Measurements from ENCODE around the gene COLEC11.

COLEC11 gene

GRCh38 chr2:3601561-3602271, 6.8 kb downstream of the COLEC11 start:
- Histone ChIP-seq H3K4me3 (replicated peaks; ENCODE audit: low read depth, low read length) (no peak overlapping the region), H3K36me3 (ENCODE audit: control insufficient read depth, insufficient read depth, low read length) (no peaks in the 10 kb centered on the region), H3K27me3 (replicated peaks; ENCODE audit: control insufficient read depth, insufficient read depth, low read length) (no peaks in the 10 kb centered on the region)
- TF ChIP-seq CTCF (IDR thresholded peaks at IDR 0.05; ENCODE audit: insufficient read depth, low read length, poor library complexity, severe bottlenecking): no peak
- DNase-seq (ENCODE audit: extremely low read depth, insufficient read length): no peak

GRCh38 chr2:3602553-3603339, 7.8 kb downstream of the COLEC11 start:
- no peak for TF ChIP-seq CTCF (IDR thresholded peaks at IDR 0.05; ENCODE audit: insufficient read depth, low read length, poor library complexity, severe bottlenecking)
- Histone ChIP-seq H3K4me3 (replicated peaks; ENCODE audit: low read depth, low read length) (no peak overlapping the region), H3K36me3 (ENCODE audit: control insufficient read depth, insufficient read depth, low read length) (no peaks in the 10 kb centered on the region), H3K27me3 (replicated peaks; ENCODE audit: control insufficient read depth, insufficient read depth, low read length) (no peaks in the 10 kb centered on the region)
- no peak for DNase-seq (ENCODE audit: extremely low read depth, insufficient read length)

- no peak overlapping the region for H3K4me3 ChIP-seq (replicated peaks; ENCODE audit: low read depth, low read length)
- no peak for TF ChIP-seq CTCF (IDR thresholded peaks at IDR 0.05; ENCODE audit: insufficient read depth, low read length, poor library complexity, severe bottlenecking)
- DNase-seq (ENCODE audit: extremely low read depth, insufficient read length): no peak
- H3K27me3 ChIP-seq (replicated peaks; ENCODE audit: control insufficient read depth, insufficient read depth, low read length): no peaks in the 10 kb centered on the region
- no peaks in the 10 kb centered on the region for H3K36me3 ChIP-seq (ENCODE audit: control insufficient read depth, insufficient read depth, low read length)
Observed at GRCh38 chr2:3603536-3604206, 8.8 kb downstream of the COLEC11 start.

GRCh38 chr2:3604207-3604877, 9.4 kb downstream of the COLEC11 start:
- TF ChIP-seq CTCF (IDR thresholded peaks at IDR 0.05; ENCODE audit: insufficient read depth, low read length, poor library complexity, severe bottlenecking): no peak
- Histone ChIP-seq H3K4me3 (replicated peaks; ENCODE audit: low read depth, low read length) (no peak overlapping the region), H3K36me3 (ENCODE audit: control insufficient read depth, insufficient read depth, low read length) (no peaks in the 10 kb centered on the region), H3K27me3 (replicated peaks; ENCODE audit: control insufficient read depth, insufficient read depth, low read length) (no peaks in the 10 kb centered on the region)
- DNase-seq (ENCODE audit: extremely low read depth, insufficient read length): no peak

- H3K36me3 ChIP-seq (ENCODE audit: control insufficient read depth, insufficient read depth, low read length): no peaks in the 10 kb centered on the region
- no peak for TF ChIP-seq CTCF (IDR thresholded peaks at IDR 0.05; ENCODE audit: insufficient read depth, low read length, poor library complexity, severe bottlenecking)
- DNase-seq (ENCODE audit: extremely low read depth, insufficient read length): no peak
- no peaks in the 10 kb centered on the region for H3K27me3 ChIP-seq (replicated peaks; ENCODE audit: control insufficient read depth, insufficient read depth, low read length)
- no peak overlapping the region for H3K4me3 ChIP-seq (replicated peaks; ENCODE audit: low read depth, low read length)
Observed at GRCh38 chr2:3604991-3605961, 10.4 kb downstream of the COLEC11 start.

Data from GM06990 (cell line).